ENCODE results near the gene EPS8L3.
"Not testable (repeated sequence)": the region's sequence is repeated elsewhere in the genome, so short reads cannot be mapped to it uniquely, and the experiment has no call there.

Gene EPS8L3

GRCh38 chr1:109704173-109704572 lies 59.5 kb downstream of the EPS8L3 start:
- no peak for DNase-seq

- DNase-seq, result not testable (repeated sequence)
Measured at GRCh38 chr1:109702940-109703339, 60.8 kb downstream of the EPS8L3 start.
